ENCODE measurements around the gene PCDHGC5.

PCDHGC5 gene

DNA sequence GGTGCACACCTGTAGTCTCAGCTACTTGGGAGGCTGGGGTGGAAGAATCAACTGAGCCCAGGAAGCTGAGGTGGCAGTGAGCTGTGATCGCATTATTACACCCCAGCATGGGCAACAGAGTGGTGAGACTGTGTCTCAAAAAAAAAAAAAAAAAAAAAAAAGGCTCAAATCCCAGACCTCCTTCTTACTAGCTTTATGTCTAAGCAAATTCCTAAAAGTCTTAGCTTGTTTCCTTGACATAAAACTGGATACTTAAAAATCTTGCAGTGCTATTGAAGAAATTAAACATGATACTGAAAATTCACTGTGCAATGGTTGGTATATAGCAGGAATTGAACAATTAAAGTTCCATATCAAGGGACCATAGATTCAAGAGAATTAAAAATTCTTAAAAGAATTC lies 45.0 kb downstream of the PCDHGC5 start:
- no peak for DNase-seq

GRCh38 chr5:141534492-141535213 lies 45.8 kb downstream of the PCDHGC5 start:
- no peak for DNase-seq
